Measurements from ENCODE around the gene TNFRSF4.

GRCh38 chr1:1250786-1251284 is 36.9 kb upstream of the TNFRSF4 start:
- no peak for TF ChIP-seq CTCF (IDR thresholded peaks at IDR 0.05)
- no peak for TF ChIP-seq EZH2phosphoT487 (IDR thresholded peaks at IDR 0.05)
